ENCODE results near the gene P2RY8. TPM values are rescaled to one million over a fixed set of nuclear protein-coding genes. Genes with fewer than 3 reads are reported as not detected.
A peak's percentile ranks its signal among the peaks of the same experiment; 100 is the strongest.
"Not testable (repeated sequence)": the region's sequence is repeated elsewhere in the genome, so short reads cannot be mapped to it uniquely, and the experiment has no call there.

The P2RY8 gene
- total and polyA plus RNA-seq, 10 donors, result 8.1 to 32.2 (median 26.5) TPM

- H3K4me1 ChIP-seq, result peaks cover 0 to 51% (median 20%) of the 10 kb centered on the region in 6 donors
- TF ChIP-seq CTCF (IDR thresholded peaks at IDR 0.05 in 8 of 11, conservative IDR thresholded peaks at IDR 0.05 in 3 of 11) (no peak), POLR2A (IDR thresholded peaks at IDR 0.05) (no peak), POLR2AphosphoS5 (IDR thresholded peaks at IDR 0.05) (no peak)
- H3K27me3 ChIP-seq (replicated peaks in 1 of 7), result no peaks in the 10 kb centered on the region
- 88 to 94% (median 91%) methylated on average over 4 of the region's 4 CpGs for WGBS, 5 donors
- peaks cover 0 to 14% (median 0%) of the 10 kb centered on the region in 6 donors for H3K36me3 ChIP-seq
- no peak overlapping the region for H3K27ac ChIP-seq
- no peak for DNase-seq
- H3K9me3 ChIP-seq, result peaks cover 0 to 6% (median 0%) of the 10 kb centered on the region in 8 donors
- H3K4me3 ChIP-seq, result no peak overlapping the region
- intact Hi-C loops (cut with DNase I; ENCODE audit: low total_unique reads), result no loop called here
Observed at GRCh38 chrX:1524874-1525582, 12.0 kb downstream of the P2RY8 start.

GRCh38 chrX:1522905-1523304 lies 14.1 kb downstream of the P2RY8 start:
- WGBS, 5 donors, result 68 to 72% (median 71%) methylated on average over 4 of the region's 4 CpGs
- H3K36me3 ChIP-seq; DNase-seq; intact Hi-C loops (cut with DNase I; ENCODE audit: low total_unique reads); H3K4me3 ChIP-seq; H3K27me3 ChIP-seq (replicated peaks in 1 of 7): not testable (repeated sequence)
- Histone ChIP-seq H3K27ac (peak overlapping the region in 2 of 8 donors; percentile 63 to 81), H3K9me3 (peaks cover 0 to 21% (median 6%) of the 10 kb centered on the region in 8 donors), H3K4me1 (peaks cover 0 to 61% (median 26%) of the 10 kb centered on the region in 6 donors)

GRCh38 chrX:1521459-1521956 lies 15.5 kb downstream of the P2RY8 start:
- Histone ChIP-seq H3K36me3 (no peaks in the 10 kb centered on the region), H3K4me1 (peaks cover 5 to 74% (median 38%) of the 10 kb centered on the region in 6 donors), H3K9me3 (peaks cover 0 to 21% (median 6%) of the 10 kb centered on the region in 8 donors), H3K4me3 (peak overlapping the region in 4 of 8 donors; percentile 3 to 55 (median 4)), H3K27ac (peak overlapping the region in 7 of 8 donors; percentile 49 to 81 (median 63)), H3K27me3 (replicated peaks in 1 of 7) (no peaks in the 10 kb centered on the region)
- DNase-seq, result peak; percentile 89
- no peak for TF ChIP-seq CTCF (IDR thresholded peaks at IDR 0.05 in 8 of 11, conservative IDR thresholded peaks at IDR 0.05 in 3 of 11)
- peak in 2 of 3 donors; percentile 38 to 78 for TF ChIP-seq POLR2AphosphoS5 (IDR thresholded peaks at IDR 0.05)
- no peak for TF ChIP-seq POLR2A (IDR thresholded peaks at IDR 0.05)
- intact Hi-C loops (cut with DNase I; ENCODE audit: low total_unique reads), result no loop called here
- 14 to 27% (median 24%) methylated on average over 13 of the region's 13 CpGs for WGBS, 5 donors

DNA sequence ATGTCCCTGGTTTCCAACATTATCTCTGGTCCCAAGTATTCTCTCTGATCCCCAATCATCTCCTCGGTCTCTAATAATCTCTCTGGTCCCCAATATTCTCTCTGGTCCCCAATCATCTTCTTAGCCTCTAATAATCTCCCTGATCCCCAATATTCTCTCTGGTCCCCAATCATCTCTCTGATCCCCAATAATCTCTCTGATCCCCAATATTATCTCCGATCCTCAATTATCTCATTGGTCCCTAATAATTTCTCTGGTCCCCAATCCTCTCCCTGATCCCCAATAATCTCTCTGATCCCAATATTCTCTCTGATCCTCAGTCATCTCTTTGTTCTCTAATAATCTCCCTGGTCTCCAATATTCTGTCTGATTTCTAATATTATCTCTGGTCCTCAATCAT lies 16.6 kb downstream of the P2RY8 start:
- 62 to 97% (median 71%) methylated on average over 2 of the region's 2 CpGs for WGBS, 5 donors
- Histone ChIP-seq H3K27me3 (replicated peaks in 1 of 7) (no peaks in the 10 kb centered on the region), H3K4me1 (peaks cover 5 to 80% (median 39%) of the 10 kb centered on the region in 6 donors), H3K36me3 (no peaks in the 10 kb centered on the region), H3K9me3 (peaks cover 0 to 21% (median 6%) of the 10 kb centered on the region in 8 donors), H3K4me3 (no peak overlapping the region), H3K27ac (no peak overlapping the region)
- intact Hi-C loops (cut with DNase I; ENCODE audit: low total_unique reads), result no loop called here
- TF ChIP-seq CTCF (IDR thresholded peaks at IDR 0.05 in 8 of 11, conservative IDR thresholded peaks at IDR 0.05 in 3 of 11) (no peak), POLR2A (IDR thresholded peaks at IDR 0.05) (no peak), POLR2AphosphoS5 (IDR thresholded peaks at IDR 0.05) (no peak)
- no peak for DNase-seq

Measured in spleen (tissue), 11 donors.